ACHN (cell line): ENCODE measurements around the gene SPATS2.
"Not testable (repeated sequence)": the region's sequence is repeated elsewhere in the genome, so short reads cannot be mapped to it uniquely, and the experiment has no call there.

Experiments used
- DNase-seq: peaks from one replicate; pipeline ENCODE4 v3.0.0-alpha.2; 2015
- in situ Hi-C: cut with HindIII; loops from 2 replicates; pipeline ENCODE4 v1.10.0; 2017; ENCODE audit warnings: low sequenced_read_pairs, low pct_ligation_motif_present, low pct_unique_long_range_greater_than_20kb

Gene SPATS2

GRCh38 chr12:49525942-49526341 lies 158.7 kb downstream of the SPATS2 start:
- DNase-seq = no peak
- in situ Hi-C loops = no loop called here

GRCh38 chr12:49527361-49528130 lies 160.3 kb downstream of the SPATS2 start:
- in situ Hi-C loops = no loop called here
- peak; percentile 62 for DNase-seq

GRCh38 chr12:49529414-49529813 lies 162.2 kb downstream of the SPATS2 start:
- DNase-seq = no peak
- in situ Hi-C loops = no loop called here

DNA sequence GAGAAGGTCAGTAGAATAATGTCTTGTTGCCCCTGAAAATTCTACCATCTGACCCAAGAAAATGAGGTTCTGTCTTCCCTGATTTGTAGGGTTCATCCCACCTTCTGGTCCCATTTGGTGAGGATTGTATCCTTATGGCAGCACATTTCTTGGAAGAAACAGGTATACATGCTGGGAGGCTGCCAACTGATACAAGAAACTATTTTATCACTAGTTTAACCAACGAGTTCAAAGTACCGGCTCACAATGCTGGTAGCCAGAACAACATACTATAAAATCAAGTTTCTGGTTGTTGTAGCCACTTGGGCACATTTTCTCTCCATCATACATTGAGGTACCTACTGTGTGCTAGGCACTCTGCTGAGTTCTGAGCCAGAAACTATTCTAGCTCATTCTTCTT lies 164.5 kb downstream of the SPATS2 start:
- in situ Hi-C loops = no loop called here
- no peak for DNase-seq

- DNase-seq = no peak
- in situ Hi-C loops = no loop called here
Observed at GRCh38 chr12:49533331-49533730, 166.1 kb downstream of the SPATS2 start.

- in situ Hi-C loops = not testable (repeated sequence)
Observed at GRCh38 chr12:49534122-49534521, 166.9 kb downstream of the SPATS2 start.

GRCh38 chr12:49534731-49535278 lies 167.5 kb downstream of the SPATS2 start:
- DNase-seq = no peak
- in situ Hi-C loops = no loop called here

More at GRCh38 chr12:49534122-49534521, 166.9 kb downstream of the SPATS2 start:
- not testable (repeated sequence) for DNase-seq

GRCh38 chr12:49535921-49536525 lies 168.8 kb downstream of the SPATS2 start:
- DNase-seq = no peak
- in situ Hi-C loops = no loop called here

DNA sequence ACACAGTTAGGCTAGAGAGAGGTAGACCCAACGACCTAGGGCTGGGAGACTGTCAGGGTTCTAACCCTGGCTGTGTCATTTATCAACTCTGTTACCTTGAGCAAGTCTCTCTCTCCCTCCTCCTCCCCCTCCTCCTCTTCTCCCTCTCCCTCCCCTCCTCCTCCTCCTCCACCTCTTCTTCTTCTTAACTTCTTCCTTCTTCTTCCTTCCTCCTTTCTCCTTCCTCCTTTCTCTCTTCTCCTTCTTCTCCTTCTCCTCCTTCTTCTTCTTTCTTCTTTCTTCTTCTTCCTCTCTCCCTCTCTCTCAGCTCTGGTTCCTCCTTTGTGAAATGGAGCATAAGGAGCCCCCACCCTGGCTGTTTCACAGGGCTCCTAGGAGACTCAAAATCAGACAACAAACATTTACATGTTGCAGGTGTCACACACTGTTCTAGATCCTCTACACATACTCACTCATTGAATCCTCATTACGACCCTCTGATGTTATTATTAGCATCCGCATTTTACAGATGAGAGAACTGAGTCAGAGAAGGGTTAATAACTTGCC lies 169.3 kb downstream of the SPATS2 start:
- no peak for DNase-seq
- in situ Hi-C loops = no loop called here

- no peak for DNase-seq
- in situ Hi-C loops = no loop called here
Observed at GRCh38 chr12:49537231-49537751, 170.0 kb downstream of the SPATS2 start.

GRCh38 chr12:49537752-49538509 lies 170.7 kb downstream of the SPATS2 start:
- peak; percentile 26 for DNase-seq
- in situ Hi-C loops = no loop called here

GRCh38 chr12:49538510-49539403 lies 171.5 kb downstream of the SPATS2 start, which contains the start of gene KCNH3:
Gene KCNH3, plus strand, starts transcription at chr12:49539030. Its CDS starts 387 bp downstream, at chr12:49539417.
- peak; percentile 74 for DNase-seq
- in situ Hi-C loops = no loop called here

GRCh38 chr12:49539406-49540228 lies 172.4 kb downstream of the SPATS2 start:
- DNase-seq = no peak
- in situ Hi-C loops = no loop called here

DNA sequence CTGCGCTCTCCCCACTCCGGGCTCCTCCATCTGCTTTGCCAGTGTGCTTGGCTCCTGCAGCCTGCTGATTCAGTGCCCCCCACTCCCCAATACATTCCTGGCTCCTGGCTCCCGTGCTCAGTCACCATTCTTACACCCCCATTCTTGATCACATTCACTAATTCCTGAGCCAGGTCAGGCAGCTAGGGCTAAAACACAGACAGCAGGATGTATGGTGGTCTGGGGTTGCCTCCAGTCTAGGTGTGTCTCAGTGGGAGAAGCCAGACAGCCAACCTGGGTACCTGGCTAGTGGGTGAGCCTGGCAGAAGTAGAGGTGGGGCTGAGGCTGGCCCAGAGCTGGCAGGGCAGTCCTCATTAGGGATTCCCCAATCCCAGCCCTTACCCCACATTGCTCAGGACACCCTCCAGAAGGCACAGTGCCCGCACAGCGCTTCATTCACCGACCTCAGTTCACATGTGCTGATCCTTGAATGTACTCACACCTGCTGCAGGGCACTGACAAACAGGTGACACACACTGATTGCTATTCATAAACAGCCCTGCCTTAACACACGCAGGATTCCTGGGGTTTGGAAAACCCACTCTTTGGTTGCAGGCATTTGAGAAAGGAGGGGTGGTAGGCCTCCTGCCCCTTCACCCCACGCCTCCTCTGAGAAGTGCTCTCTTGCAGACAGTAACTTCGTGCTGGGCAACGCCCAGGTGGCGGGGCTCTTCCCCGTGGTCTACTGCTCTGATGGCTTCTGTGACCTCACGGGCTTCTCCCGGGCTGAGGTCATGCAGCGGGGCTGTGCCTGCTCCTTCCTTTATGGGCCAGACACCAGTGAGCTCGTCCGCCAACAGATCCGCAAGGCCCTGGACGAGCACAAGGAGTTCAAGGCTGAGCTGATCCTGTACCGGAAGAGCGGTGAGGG lies 173.2 kb downstream of the SPATS2 start:
- no peak for DNase-seq
- in situ Hi-C loops = no loop called here

- in situ Hi-C loops = no loop called here
- no peak for DNase-seq
Observed at GRCh38 chr12:49541140-49541861, 174.0 kb downstream of the SPATS2 start.
